SJCRH30 (cell line): ENCODE measurements around the gene MRPL1. TPM values are rescaled to one million over a fixed set of nuclear protein-coding genes. Genes with fewer than 3 reads are reported as not detected.

Experiments
- DNase-seq, 2 experiments: peaks; one replicate each; pipeline ENCODE4 v3.0.0-alpha.2; 2015 to 2020
- H3K27ac ChIP-seq: fragments of 250-450 bp; sonication (Bioruptor Pico); 2 replicates; pipeline ENCODE4 v1.5.1; 2020; ENCODE audit warnings: mild to moderate bottlenecking, moderate library complexity
- H3K27me3 ChIP-seq: fragments of 250-450 bp; sonication (Bioruptor Pico); 2 replicates; pipeline ENCODE4 v1.5.1; 2020; ENCODE audit warnings: mild to moderate bottlenecking, moderate library complexity
- H3K36me3 ChIP-seq: fragments of 250-450 bp; sonication (Bioruptor Pico); 2 replicates; pipeline ENCODE4 v1.5.1; 2020; ENCODE audit warnings: mild to moderate bottlenecking, moderate library complexity
- H3K4me1 ChIP-seq: fragments of 250-450 bp; sonication (Bioruptor Pico); 2 replicates; pipeline ENCODE4 v1.5.1; 2020; ENCODE audit warnings: mild to moderate bottlenecking, moderate library complexity
- H3K4me3 ChIP-seq: fragments of 250-450 bp; sonication (Bioruptor Pico); 2 replicates; pipeline ENCODE4 v1.5.1; 2020; ENCODE audit warnings: mild to moderate bottlenecking, moderate library complexity
- H3K9me3 ChIP-seq: fragments of 250-450 bp; sonication (Bioruptor Pico); replicated peaks from 2 replicates; pipeline ENCODE4 v1.5.1; 2020; ENCODE audit warnings: mild to moderate bottlenecking, moderate library complexity
- total RNA-seq: library from RNA; depleted of rRNA; stranded (reverse); fragments of >200 nt; shearing (Covaris generic); gene quantifications from 2 replicates; pipeline ENCODE4 v1.2.3, GENCODE V29; 2014

The MRPL1 gene
- total RNA-seq, 1 experiment from 2014 or later = 58.5 TPM

- Histone ChIP-seq H3K27me3 (no peaks in the 10 kb centered on the region), H3K27ac (no peak overlapping the region), H3K9me3 (no peaks in the 10 kb centered on the region), H3K36me3 (peaks cover 50% of the 10 kb centered on the region), H3K4me3 (no peak overlapping the region), H3K4me1 (no peaks in the 10 kb centered on the region)
- DNase-seq = no peak
These were observed 10.3 kb downstream of the MRPL1 start for GRCh38 chr4:77872723-77873445.

- Histone ChIP-seq H3K4me1 (no peaks in the 10 kb centered on the region), H3K9me3 (no peaks in the 10 kb centered on the region), H3K4me3 (no peak overlapping the region), H3K36me3 (peaks cover 56% of the 10 kb centered on the region), H3K27me3 (no peaks in the 10 kb centered on the region), H3K27ac (no peak overlapping the region)
- no peak for DNase-seq
These were observed 14.5 kb downstream of the MRPL1 start for GRCh38 chr4:77877167-77877566.

GRCh38 chr4:77877771-77878565 lies 15.3 kb downstream of the MRPL1 start:
- Histone ChIP-seq H3K9me3 (no peaks in the 10 kb centered on the region), H3K27me3 (no peaks in the 10 kb centered on the region), H3K27ac (no peak overlapping the region), H3K4me3 (no peak overlapping the region), H3K36me3 (peaks cover 51% of the 10 kb centered on the region), H3K4me1 (no peaks in the 10 kb centered on the region)
- no peak for DNase-seq

- Histone ChIP-seq H3K4me1 (no peaks in the 10 kb centered on the region), H3K27ac (no peak overlapping the region), H3K9me3 (no peaks in the 10 kb centered on the region), H3K4me3 (no peak overlapping the region), H3K27me3 (no peaks in the 10 kb centered on the region), H3K36me3 (peaks cover 57% of the 10 kb centered on the region)
- no peak for DNase-seq
These were observed 18.2 kb downstream of the MRPL1 start for GRCh38 chr4:77880784-77881183.

GRCh38 chr4:77881460-77882295 lies 19.0 kb downstream of the MRPL1 start:
- H3K27me3 ChIP-seq = no peaks in the 10 kb centered on the region
- DNase-seq = no peak
- H3K4me3 ChIP-seq = no peak overlapping the region
- H3K27ac ChIP-seq = no peak overlapping the region
- no peaks in the 10 kb centered on the region for H3K4me1 ChIP-seq
- H3K36me3 ChIP-seq = peaks cover 54% of the 10 kb centered on the region
- no peaks in the 10 kb centered on the region for H3K9me3 ChIP-seq

GRCh38 chr4:77893451-77893850 lies 30.8 kb downstream of the MRPL1 start:
- DNase-seq = no peak
- no peaks in the 10 kb centered on the region for H3K4me1 ChIP-seq
- H3K4me3 ChIP-seq = no peak overlapping the region
- peaks cover 41% of the 10 kb centered on the region for H3K36me3 ChIP-seq
- H3K9me3 ChIP-seq = no peaks in the 10 kb centered on the region
- H3K27ac ChIP-seq = no peak overlapping the region
- no peaks in the 10 kb centered on the region for H3K27me3 ChIP-seq

GRCh38 chr4:77899607-77900006 lies 37.0 kb downstream of the MRPL1 start:
- no peak for DNase-seq
- Histone ChIP-seq H3K4me1 (no peaks in the 10 kb centered on the region), H3K4me3 (no peak overlapping the region), H3K27ac (no peak overlapping the region), H3K36me3 (peaks cover 34% of the 10 kb centered on the region), H3K27me3 (no peaks in the 10 kb centered on the region), H3K9me3 (no peaks in the 10 kb centered on the region)

- Histone ChIP-seq H3K4me3 (no peak overlapping the region), H3K27me3 (no peaks in the 10 kb centered on the region), H3K36me3 (peaks cover 26% of the 10 kb centered on the region), H3K9me3 (no peaks in the 10 kb centered on the region), H3K4me1 (no peaks in the 10 kb centered on the region), H3K27ac (no peak overlapping the region)
- DNase-seq = no peak
These were observed 40.6 kb downstream of the MRPL1 start for GRCh38 chr4:77903186-77903585.

- no peak overlapping the region for H3K4me3 ChIP-seq
- no peak overlapping the region for H3K27ac ChIP-seq
- no peaks in the 10 kb centered on the region for H3K27me3 ChIP-seq
- H3K36me3 ChIP-seq = peaks cover 40% of the 10 kb centered on the region
- DNase-seq = no peak
- no peaks in the 10 kb centered on the region for H3K9me3 ChIP-seq
- no peaks in the 10 kb centered on the region for H3K4me1 ChIP-seq
These were observed 43.1 kb downstream of the MRPL1 start for GRCh38 chr4:77905651-77906263.

GRCh38 chr4:77910676-77911075 lies 48.0 kb downstream of the MRPL1 start:
- Histone ChIP-seq H3K36me3 (peaks cover 30% of the 10 kb centered on the region), H3K9me3 (no peaks in the 10 kb centered on the region), H3K27me3 (no peaks in the 10 kb centered on the region), H3K4me1 (no peaks in the 10 kb centered on the region), H3K27ac (no peak overlapping the region), H3K4me3 (no peak overlapping the region)
- DNase-seq = no peak

- H3K36me3 ChIP-seq = peaks cover 33% of the 10 kb centered on the region
- H3K9me3 ChIP-seq = no peaks in the 10 kb centered on the region
- no peak for DNase-seq
- H3K4me1 ChIP-seq = no peaks in the 10 kb centered on the region
- H3K4me3 ChIP-seq = no peak overlapping the region
- no peak overlapping the region for H3K27ac ChIP-seq
- no peaks in the 10 kb centered on the region for H3K27me3 ChIP-seq
These were observed 48.5 kb downstream of the MRPL1 start for GRCh38 chr4:77911091-77911490.

- no peak overlapping the region for H3K4me3 ChIP-seq
- no peaks in the 10 kb centered on the region for H3K27me3 ChIP-seq
- H3K36me3 ChIP-seq = peaks cover 36% of the 10 kb centered on the region
- H3K4me1 ChIP-seq = no peaks in the 10 kb centered on the region
- no peaks in the 10 kb centered on the region for H3K9me3 ChIP-seq
- DNase-seq = no peak
- no peak overlapping the region for H3K27ac ChIP-seq
These were observed 49.3 kb downstream of the MRPL1 start for GRCh38 chr4:77911842-77912450.

- no peak for DNase-seq
- no peaks in the 10 kb centered on the region for H3K27me3 ChIP-seq
- no peaks in the 10 kb centered on the region for H3K9me3 ChIP-seq
These were observed 50.7 kb downstream of the MRPL1 start for GRCh38 chr4:77913348-77913747.

GRCh38 chr4:77917075-77917474 lies 54.4 kb downstream of the MRPL1 start:
- Histone ChIP-seq H3K9me3 (no peaks in the 10 kb centered on the region), H3K27ac (no peak overlapping the region), H3K4me3 (no peak overlapping the region), H3K27me3 (no peaks in the 10 kb centered on the region), H3K36me3 (peaks cover 6% of the 10 kb centered on the region), H3K4me1 (peaks cover 6% of the 10 kb centered on the region)
- DNase-seq = no peak

More at GRCh38 chr4:77913348-77913747, 50.7 kb downstream of the MRPL1 start:
- Histone ChIP-seq H3K4me1 (no peaks in the 10 kb centered on the region), H3K27ac (no peak overlapping the region), H3K4me3 (no peak overlapping the region), H3K36me3 (peaks cover 35% of the 10 kb centered on the region)
